A549 (cell line): Measurements from ENCODE around the gene TEAD2. TPM values are rescaled to one million over a fixed set of nuclear protein-coding genes. Genes with fewer than 3 reads are reported as not detected.

Experiments used
- ATAC-seq, 2 experiments: fragments of 200-7000 bp in 1 of 2; fragments of >200 bp in 1 of 2; cut with Nextera tagmentation in 1 of 2; cut with Tn5 transposase in 1 of 2; 3 replicates each; pipeline versions ENCODE4 v1.8.0 to v1.9.1; 2018 to 2020; ENCODE audit warnings: mild to moderate bottlenecking in 1 of 2, moderate library complexity in 1 of 2
- CTCF ChIA-PET: fragments of 300-600 bp; sonication (Branson Sonifier 250); formaldehyde crosslinking; extraction: SDS; loops from one replicate; lab custom pipeline; 2021; ENCODE audit warnings: antibody characterized with exemption, inconsistent platforms; lab: Yijun Ruan, JAX
- POLR2A ChIA-PET: fragments of 350-600 bp; formaldehyde crosslinking; extraction: SDS; loops from one replicate; lab custom pipeline; 2021; ENCODE audit warnings: antibody characterized with exemption, inconsistent platforms; lab: Yijun Ruan, JAX
- DNase-seq, 2 experiments: peaks; one replicate each; pipeline versions ENCODE4 v3.0.0 to v3.0.0-alpha.2; 2011 to 2016; ENCODE audit warnings: low read depth in 1 of 2, low spot score in 1 of 2
- FAIRE-seq: peaks from 2 replicates; lab custom pipeline; 2011; peaks lifted over from hg19 to GRCh38; lab: Jason Lieb, UNC
- H3K27ac ChIP-seq, 2 experiments: fragments of >200 bp; sonication (Bioruptor Twin); formaldehyde crosslinking; 3 replicates each; pipeline ENCODE4 v1.5.1; 2016 to 2017
- H3K4me1 ChIP-seq: fragments of >200 bp; sonication (Bioruptor Twin); formaldehyde crosslinking; 3 replicates; pipeline ENCODE4 v1.6.1; 2016
- H3K4me2 ChIP-seq: fragments of >200 bp; sonication (Bioruptor Twin); formaldehyde crosslinking; 3 replicates; pipeline ENCODE4 v1.6.1; 2016
- H3K4me3 ChIP-seq: fragments of >200 bp; sonication (Bioruptor Twin); formaldehyde crosslinking; 3 replicates; pipeline ENCODE4 v1.5.1; 2016
- H3K9me3 ChIP-seq: fragments of >200 bp; sonication (Bioruptor Twin); formaldehyde crosslinking; 3 replicates; pipeline ENCODE4 v1.6.1; 2016
- EHF ChIP-seq: fragments of 250-450 bp; sonication (Bioruptor Pico); IDR thresholded peaks from 2 replicates; pipeline ENCODE4 v1.5.0; 2020; ENCODE audit warnings: mild to moderate bottlenecking
- EP300 ChIP-seq, 2 experiments: fragments of >200 bp; sonication (Bioruptor Twin); formaldehyde crosslinking; IDR thresholded peaks; 2 replicates in 1 of 2; 3 replicates in 1 of 2; pipeline ENCODE4 v1.6.1; 2016 to 2017
- ESRRA ChIP-seq: fragments of 150-350 bp; IDR thresholded peaks from 2 replicates; pipeline ENCODE4 v1.6.1; 2014; ENCODE audit warnings: mild to moderate bottlenecking, low read length, borderline replicate concordance
- FOSB ChIP-seq: fragments of 250-450 bp; sonication (Bioruptor Pico); IDR thresholded peaks from 2 replicates; pipeline ENCODE4 v1.5.0; 2020; ENCODE audit warnings: mild to moderate bottlenecking, moderate library complexity
- FOXS1 ChIP-seq: fragments of 250-450 bp; sonication (Bioruptor Pico); IDR thresholded peaks from 2 replicates; pipeline ENCODE4 v1.5.0; 2020; ENCODE audit warnings: mild to moderate bottlenecking, moderate library complexity
- JUN ChIP-seq, 2 experiments: fragments of >200 bp; sonication (Bioruptor Twin); formaldehyde crosslinking; IDR thresholded peaks; 2 replicates in 1 of 2; 3 replicates in 1 of 2; pipeline ENCODE4 v1.6.1; 2016 to 2017
- JUNB ChIP-seq: fragments of >200 bp; sonication (Bioruptor Twin); formaldehyde crosslinking; IDR thresholded peaks from 2 replicates; pipeline ENCODE4 v1.6.1; 2016
- KDM5A ChIP-seq: fragments of 200-600 bp; sonication (generic); IDR thresholded peaks from 2 replicates; pipeline ENCODE4 v1.6.1; 2016; ENCODE audit warnings: antibody characterized with exemption, mild to moderate bottlenecking
- MAFK ChIP-seq: fragments of 450-650 bp; IDR thresholded peaks from 2 replicates; pipeline ENCODE4 v1.6.1; 2014; ENCODE audit not compliant: partially characterized antibody
- MYC ChIP-seq: IDR thresholded peaks from 2 replicates; pipeline ENCODE4 v1.6.1; 2012; ENCODE audit warnings: mild to moderate bottlenecking, inconsistent platforms, low read length, improper control_type of control experiment, borderline replicate concordance
- NR3C1 ChIP-seq: fragments of >200 bp; sonication (Bioruptor Twin); formaldehyde crosslinking; IDR thresholded peaks from 3 replicates; pipeline ENCODE4 v1.6.1; 2017
- PHF8 ChIP-seq: fragments of 200-600 bp; sonication (generic); IDR thresholded peaks from 2 replicates; pipeline ENCODE4 v1.6.1; 2016; ENCODE audit warnings: low read depth, mild to moderate bottlenecking, antibody characterized with exemption, moderate library complexity, borderline replicate concordance
- POLR2A ChIP-seq: IDR thresholded peaks from 2 replicates; pipeline ENCODE4 v1.6.1; 2012; ENCODE audit warnings: mild to moderate bottlenecking, low read length
- POLR2AphosphoS2 ChIP-seq: conservative IDR thresholded peaks from 2 replicates; pipeline ENCODE4 v1.6.1; 2012; ENCODE audit warnings: low read length, improper control_type of control experiment, inconsistent platforms
- RARB ChIP-seq: fragments of 250-450 bp; sonication (Bioruptor Pico); IDR thresholded peaks from 2 replicates; pipeline ENCODE4 v1.8.0; 2021; ENCODE audit warnings: mild to moderate bottlenecking, moderate library complexity
- RFX5 ChIP-seq: fragments of 450-650 bp; IDR thresholded peaks from 2 replicates; pipeline ENCODE4 v1.7.1; 2014; ENCODE audit warnings: antibody characterized with exemption, mild to moderate bottlenecking, moderate library complexity
- RNF2 ChIP-seq: fragments of 200-600 bp; sonication (generic); IDR thresholded peaks from 2 replicates; pipeline ENCODE4 v1.6.1; 2016; ENCODE audit warnings: low read depth, mild to moderate bottlenecking, antibody characterized with exemption, moderate library complexity, borderline replicate concordance
- SMC3 ChIP-seq: fragments of >200 bp; sonication (Bioruptor Twin); formaldehyde crosslinking; IDR thresholded peaks from 3 replicates; pipeline ENCODE4 v1.6.1; 2018; ENCODE audit warnings: inconsistent platforms
- ZC3H11A ChIP-seq: fragments of 450-650 bp; IDR thresholded peaks from 2 replicates; pipeline ENCODE4 v1.6.1; 2014; ENCODE audit warnings: antibody characterized with exemption, mild to moderate bottlenecking
- WGBS: methylation state at CpG from one replicate; pipeline ENCODE4 v1.1.6; 2017; ENCODE audit errors: missing lambda C conversion rate; 5-methylcytosine and 5-hydroxymethylcytosine counted together
- polyA plus RNA-seq, 4 experiments: library from polyadenylated mRNA; depleted of rRNA in 3 of 4; stranded (reverse); fragments of >200 nt; fragmentation: RNase III in 1 of 4; extraction: RNeasy Plus Mini Kit Qiagen cat#74134 plus additional on column Dnase treatment in 1 of 4; gene quantifications; 2 replicates in 3 of 4; 3 replicates in 1 of 4; pipeline ENCODE4 v1.2.3, GENCODE V29; 2011 to 2017
- TF ChIP-seq, protein P1 (sequence below): fragments of >200 bp; sonication (Bioruptor Twin); formaldehyde crosslinking; IDR thresholded peaks from 3 replicates; pipeline ENCODE4 v1.5.1; 2016
- TF ChIP-seq, protein P2 (sequence below): fragments of 150-350 bp; IDR thresholded peaks from 2 replicates; pipeline ENCODE4 v1.6.1; 2014; ENCODE audit warnings: low read depth, mild to moderate bottlenecking, low read length
- TF ChIP-seq, protein P3 (sequence below): fragments of 250-450 bp; sonication (Bioruptor Pico); IDR thresholded peaks from 2 replicates; pipeline ENCODE4 v1.5.0; 2020; ENCODE audit warnings: low read depth, mild to moderate bottlenecking, moderate library complexity
- TF ChIP-seq, protein P4 (sequence below): IDR thresholded peaks from 2 replicates; pipeline ENCODE4 v1.6.1; 2012
- TF ChIP-seq, protein P5 (sequence below): fragments of 450-650 bp; IDR thresholded peaks from 2 replicates; pipeline ENCODE4 v1.6.1; 2014; ENCODE audit warnings: antibody characterized with exemption
- TF ChIP-seq, protein P6 (sequence below): IDR thresholded peaks from 2 replicates; pipeline ENCODE4 v1.6.1; 2012
- TF ChIP-seq, protein P7 (sequence below): IDR thresholded peaks from 2 replicates; pipeline ENCODE4 v1.6.1; 2012; ENCODE audit warnings: low read depth, borderline replicate concordance

Gene TEAD2
- polyA plus RNA-seq, 2 of the 4 experiments (the other 2 are of a cell fraction) = 15.9 to 25.3 TPM

DNA sequence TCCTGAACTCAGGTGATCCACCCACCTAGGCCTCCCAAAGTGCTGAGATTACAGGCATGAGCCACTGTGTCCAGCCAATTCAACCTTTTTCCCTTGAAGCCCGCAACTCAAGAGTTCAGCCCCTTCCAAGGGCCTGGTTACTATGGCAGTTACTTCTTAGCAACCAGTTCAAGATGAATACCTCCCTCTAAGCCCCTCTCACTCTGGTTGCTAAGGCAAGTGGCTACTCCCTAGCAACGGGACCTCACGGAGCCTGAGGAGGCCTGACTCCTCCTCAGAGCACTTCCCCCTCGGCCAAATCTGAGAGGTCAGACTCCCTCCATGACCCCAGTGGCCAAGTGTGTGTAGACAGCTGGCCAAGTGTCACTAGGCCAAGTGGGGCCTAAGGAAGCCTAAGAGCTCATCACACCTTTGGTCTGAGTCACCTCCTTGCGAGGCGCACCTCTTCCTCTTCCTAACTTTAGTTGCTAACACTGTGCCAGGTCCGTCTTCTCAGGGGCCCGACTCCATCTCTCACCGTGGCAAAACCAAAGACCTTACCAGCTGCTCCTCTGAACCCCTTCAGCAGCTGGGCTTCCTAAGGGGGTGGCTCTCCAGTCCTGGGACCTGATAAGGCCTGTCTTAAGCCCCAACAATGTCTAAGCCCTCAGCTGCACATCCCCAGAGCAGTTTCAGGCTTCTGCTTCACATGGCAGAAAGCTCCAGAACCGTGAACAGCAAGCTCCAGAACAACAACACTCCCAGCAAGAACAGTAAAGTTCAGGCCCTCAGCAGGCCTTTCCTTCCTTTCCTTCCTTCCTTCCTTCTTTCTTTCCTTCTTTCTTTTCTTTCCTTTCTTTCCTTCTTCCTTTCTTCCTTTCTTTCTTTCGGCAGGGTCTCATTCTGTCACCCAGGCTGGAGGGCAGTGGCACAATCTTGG is 17.5 kb downstream of the TEAD2 start:
- Histone ChIP-seq H3K9me3 (peaks cover 5% of the 10 kb centered on the region; the same call in 2 of the 3 replicates), H3K4me2 (no peak overlapping the region), H3K27ac (no peak overlapping the region), H3K4me1 (no peaks in the 10 kb centered on the region), H3K4me3 (no peak overlapping the region)
- no peak for DNase-seq
- ChIA-PET CTCF (interaction anchor here (0.9 to 5.6 kb wide), 4 partner anchors 8 to 199 kb away, joined by 3 to 17 read pairs (median 3); no protein-coding TSS in a partner anchor), POLR2A (no interaction called here)
- ATAC-seq = no peak
- FAIRE-seq = no peak
- 90% methylated on average over 11 of the region's 11 CpGs for WGBS
- TF ChIP-seq RFX5 (no peak), EP300 (IDR thresholded peaks at IDR 0.05) (no peak), MYC (no peak), RNF2 (no peak), ESRRA (no peak)
- TF ChIP-seq, protein P1, sequence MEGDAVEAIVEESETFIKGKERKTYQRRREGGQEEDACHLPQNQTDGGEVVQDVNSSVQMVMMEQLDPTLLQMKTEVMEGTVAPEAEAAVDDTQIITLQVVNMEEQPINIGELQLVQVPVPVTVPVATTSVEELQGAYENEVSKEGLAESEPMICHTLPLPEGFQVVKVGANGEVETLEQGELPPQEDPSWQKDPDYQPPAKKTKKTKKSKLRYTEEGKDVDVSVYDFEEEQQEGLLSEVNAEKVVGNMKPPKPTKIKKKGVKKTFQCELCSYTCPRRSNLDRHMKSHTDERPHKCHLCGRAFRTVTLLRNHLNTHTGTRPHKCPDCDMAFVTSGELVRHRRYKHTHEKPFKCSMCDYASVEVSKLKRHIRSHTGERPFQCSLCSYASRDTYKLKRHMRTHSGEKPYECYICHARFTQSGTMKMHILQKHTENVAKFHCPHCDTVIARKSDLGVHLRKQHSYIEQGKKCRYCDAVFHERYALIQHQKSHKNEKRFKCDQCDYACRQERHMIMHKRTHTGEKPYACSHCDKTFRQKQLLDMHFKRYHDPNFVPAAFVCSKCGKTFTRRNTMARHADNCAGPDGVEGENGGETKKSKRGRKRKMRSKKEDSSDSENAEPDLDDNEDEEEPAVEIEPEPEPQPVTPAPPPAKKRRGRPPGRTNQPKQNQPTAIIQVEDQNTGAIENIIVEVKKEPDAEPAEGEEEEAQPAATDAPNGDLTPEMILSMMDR = no peak
- TF ChIP-seq, protein P2, sequence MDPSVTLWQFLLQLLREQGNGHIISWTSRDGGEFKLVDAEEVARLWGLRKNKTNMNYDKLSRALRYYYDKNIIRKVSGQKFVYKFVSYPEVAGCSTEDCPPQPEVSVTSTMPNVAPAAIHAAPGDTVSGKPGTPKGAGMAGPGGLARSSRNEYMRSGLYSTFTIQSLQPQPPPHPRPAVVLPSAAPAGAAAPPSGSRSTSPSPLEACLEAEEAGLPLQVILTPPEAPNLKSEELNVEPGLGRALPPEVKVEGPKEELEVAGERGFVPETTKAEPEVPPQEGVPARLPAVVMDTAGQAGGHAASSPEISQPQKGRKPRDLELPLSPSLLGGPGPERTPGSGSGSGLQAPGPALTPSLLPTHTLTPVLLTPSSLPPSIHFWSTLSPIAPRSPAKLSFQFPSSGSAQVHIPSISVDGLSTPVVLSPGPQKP = no peak
- TF ChIP-seq, protein P3, sequence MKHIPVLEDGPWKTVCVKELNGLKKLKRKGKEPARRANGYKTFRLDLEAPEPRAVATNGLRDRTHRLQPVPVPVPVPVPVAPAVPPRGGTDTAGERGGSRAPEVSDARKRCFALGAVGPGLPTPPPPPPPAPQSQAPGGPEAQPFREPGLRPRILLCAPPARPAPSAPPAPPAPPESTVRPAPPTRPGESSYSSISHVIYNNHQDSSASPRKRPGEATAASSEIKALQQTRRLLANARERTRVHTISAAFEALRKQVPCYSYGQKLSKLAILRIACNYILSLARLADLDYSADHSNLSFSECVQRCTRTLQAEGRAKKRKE (CRISPR knock-in tag) = no peak
- TF ChIP-seq, protein P4, sequence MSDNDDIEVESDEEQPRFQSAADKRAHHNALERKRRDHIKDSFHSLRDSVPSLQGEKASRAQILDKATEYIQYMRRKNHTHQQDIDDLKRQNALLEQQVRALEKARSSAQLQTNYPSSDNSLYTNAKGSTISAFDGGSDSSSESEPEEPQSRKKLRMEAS = no peak

DNA sequence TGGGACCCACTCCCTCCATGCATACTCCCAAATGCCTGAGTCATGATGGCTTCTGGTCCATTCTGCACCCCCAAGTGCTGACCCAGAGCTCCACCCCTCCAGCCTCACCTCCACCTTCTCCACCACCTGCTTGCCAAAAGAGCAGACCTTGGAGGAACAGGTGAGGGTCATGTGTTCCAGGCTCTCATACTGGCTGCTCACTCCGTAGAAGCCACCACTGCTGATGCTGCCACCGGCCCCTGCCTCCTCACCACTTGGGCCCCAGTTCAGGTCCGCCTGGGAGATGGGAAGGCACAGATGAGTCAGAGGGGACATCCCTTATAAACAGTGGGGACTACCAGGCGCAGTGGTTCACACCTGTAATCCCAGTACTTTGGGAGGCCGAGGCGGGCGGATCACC is 19.1 kb downstream of the TEAD2 start:
- DNase-seq (no peak), ATAC-seq (no peak), FAIRE-seq (no peak)
- no peaks in the 10 kb centered on the region for H3K9me3 ChIP-seq
- WGBS = 97% methylated on average over 7 of the region's 7 CpGs
- ChIA-PET CTCF (interaction anchor here (0.6 to 5.6 kb wide), 4 partner anchors 15 to 117 kb away, joined by 3 to 17 read pairs (median 3); no protein-coding TSS in a partner anchor), POLR2A (no interaction called here)
- H3K4me2 ChIP-seq = no peak overlapping the region
- TF ChIP-seq PHF8 (no peak), EHF (CRISPR knock-in tag) (no peak), MAFK (no peak), KDM5A (no peak), POLR2AphosphoS2 (no peak), FOXS1 (CRISPR knock-in tag) (no peak), FOSB (CRISPR knock-in tag) (no peak), JUNB (no peak), NR3C1 (no peak), EP300 (IDR thresholded peaks at IDR 0.05) (no peak), RARB (CRISPR knock-in tag) (no peak), SMC3 (no peak), POLR2A (no peak), ZC3H11A (no peak), JUN (IDR thresholded peaks at IDR 0.05) (no peak)
- TF ChIP-seq, protein P5, sequence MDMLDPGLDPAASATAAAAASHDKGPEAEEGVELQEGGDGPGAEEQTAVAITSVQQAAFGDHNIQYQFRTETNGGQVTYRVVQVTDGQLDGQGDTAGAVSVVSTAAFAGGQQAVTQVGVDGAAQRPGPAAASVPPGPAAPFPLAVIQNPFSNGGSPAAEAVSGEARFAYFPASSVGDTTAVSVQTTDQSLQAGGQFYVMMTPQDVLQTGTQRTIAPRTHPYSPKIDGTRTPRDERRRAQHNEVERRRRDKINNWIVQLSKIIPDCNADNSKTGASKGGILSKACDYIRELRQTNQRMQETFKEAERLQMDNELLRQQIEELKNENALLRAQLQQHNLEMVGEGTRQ = no peak
- TF ChIP-seq, protein P2 = no peak
- TF ChIP-seq, protein P6, sequence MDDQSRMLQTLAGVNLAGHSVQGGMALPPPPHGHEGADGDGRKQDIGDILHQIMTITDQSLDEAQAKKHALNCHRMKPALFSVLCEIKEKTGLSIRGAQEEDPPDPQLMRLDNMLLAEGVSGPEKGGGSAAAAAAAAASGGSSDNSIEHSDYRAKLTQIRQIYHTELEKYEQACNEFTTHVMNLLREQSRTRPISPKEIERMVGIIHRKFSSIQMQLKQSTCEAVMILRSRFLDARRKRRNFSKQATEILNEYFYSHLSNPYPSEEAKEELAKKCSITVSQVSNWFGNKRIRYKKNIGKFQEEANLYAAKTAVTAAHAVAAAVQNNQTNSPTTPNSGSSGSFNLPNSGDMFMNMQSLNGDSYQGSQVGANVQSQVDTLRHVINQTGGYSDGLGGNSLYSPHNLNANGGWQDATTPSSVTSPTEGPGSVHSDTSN = no peak
- TF ChIP-seq, protein P3 (CRISPR knock-in tag) = no peak
- TF ChIP-seq, protein P7, sequence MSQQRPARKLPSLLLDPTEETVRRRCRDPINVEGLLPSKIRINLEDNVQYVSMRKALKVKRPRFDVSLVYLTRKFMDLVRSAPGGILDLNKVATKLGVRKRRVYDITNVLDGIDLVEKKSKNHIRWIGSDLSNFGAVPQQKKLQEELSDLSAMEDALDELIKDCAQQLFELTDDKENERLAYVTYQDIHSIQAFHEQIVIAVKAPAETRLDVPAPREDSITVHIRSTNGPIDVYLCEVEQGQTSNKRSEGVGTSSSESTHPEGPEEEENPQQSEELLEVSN = no peak
- no peaks in the 10 kb centered on the region for H3K4me1 ChIP-seq
- no peak overlapping the region for H3K27ac ChIP-seq
- no peak overlapping the region for H3K4me3 ChIP-seq
